ENCODE results near the gene S1PR5. TPM values are rescaled to one million over a fixed set of nuclear protein-coding genes. Genes with fewer than 3 reads are reported as not detected.
A peak's percentile ranks its signal among the peaks of the same experiment; 100 is the strongest.

Gene S1PR5
- total and polyA plus RNA-seq, 10 of the 15 experiments (the other 5 are each of a cell fraction or from before 2014, with no cell fraction given): 0.04 TPM; not detected in 9

DNA sequence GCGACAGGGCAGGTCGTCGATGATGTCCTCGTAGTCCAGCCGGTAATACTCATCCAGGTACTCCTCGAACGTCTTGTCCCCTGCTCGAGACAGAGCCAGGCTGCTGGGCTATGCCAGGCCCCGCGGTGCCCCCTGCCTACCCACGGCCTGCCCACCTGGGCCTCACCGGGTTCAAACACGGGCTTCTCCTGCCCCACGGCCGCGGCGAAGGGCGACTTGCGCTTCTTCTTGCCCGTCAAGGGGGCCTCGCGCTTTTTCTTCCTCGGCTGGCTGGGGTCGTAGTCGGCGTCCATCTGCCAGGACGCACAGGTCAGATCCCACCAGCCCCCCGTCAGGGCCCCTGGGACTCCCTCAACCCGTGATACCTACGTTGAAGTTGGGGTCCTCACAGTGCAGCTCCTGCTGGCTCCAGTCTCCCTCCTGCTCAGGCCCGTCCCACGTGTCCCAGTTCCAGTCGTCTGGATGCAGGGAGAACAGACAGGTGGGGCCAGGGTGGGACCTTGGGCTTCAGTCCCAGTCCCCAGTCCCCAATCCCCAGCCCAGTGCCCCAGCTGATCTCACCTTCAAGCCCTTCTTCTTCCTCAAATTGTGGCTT, 40.5 kb upstream of the S1PR5 start:
- no peaks in the 10 kb centered on the region for H3K9me3 ChIP-seq (replicated peaks; ENCODE audit: control insufficient read depth, insufficient read depth, low read length)
- H3K4me3 ChIP-seq: no peak overlapping the region
- no peaks in the 10 kb centered on the region; the same call in 1 of the 2 replicates for H3K79me2 ChIP-seq (ENCODE audit: control insufficient read depth, insufficient read depth, low read length)
- intact Hi-C loops (cut with micrococcal nuclease; ENCODE audit: unreplicated experiment): no loop called here
- TF ChIP-seq KLF5 (IDR thresholded peaks at IDR 0.05; ENCODE audit: partially characterized antibody) (no peak), ZNF384 (IDR thresholded peaks at IDR 0.05; ENCODE audit: borderline replicate concordance, low read depth, low read length) (no peak), CBFB (IDR thresholded peaks at IDR 0.05; ENCODE audit: low read depth) (no peak), KDM1A (IDR thresholded peaks at IDR 0.05; ENCODE audit: borderline replicate concordance) (no peak), POLR2A (IDR thresholded peaks at IDR 0.05; ENCODE audit: low read depth, low read length) (0 out of 2 replicates have a peak, but pooled peaks have one; percentile 51)
- TF ChIP-seq, protein P1, sequence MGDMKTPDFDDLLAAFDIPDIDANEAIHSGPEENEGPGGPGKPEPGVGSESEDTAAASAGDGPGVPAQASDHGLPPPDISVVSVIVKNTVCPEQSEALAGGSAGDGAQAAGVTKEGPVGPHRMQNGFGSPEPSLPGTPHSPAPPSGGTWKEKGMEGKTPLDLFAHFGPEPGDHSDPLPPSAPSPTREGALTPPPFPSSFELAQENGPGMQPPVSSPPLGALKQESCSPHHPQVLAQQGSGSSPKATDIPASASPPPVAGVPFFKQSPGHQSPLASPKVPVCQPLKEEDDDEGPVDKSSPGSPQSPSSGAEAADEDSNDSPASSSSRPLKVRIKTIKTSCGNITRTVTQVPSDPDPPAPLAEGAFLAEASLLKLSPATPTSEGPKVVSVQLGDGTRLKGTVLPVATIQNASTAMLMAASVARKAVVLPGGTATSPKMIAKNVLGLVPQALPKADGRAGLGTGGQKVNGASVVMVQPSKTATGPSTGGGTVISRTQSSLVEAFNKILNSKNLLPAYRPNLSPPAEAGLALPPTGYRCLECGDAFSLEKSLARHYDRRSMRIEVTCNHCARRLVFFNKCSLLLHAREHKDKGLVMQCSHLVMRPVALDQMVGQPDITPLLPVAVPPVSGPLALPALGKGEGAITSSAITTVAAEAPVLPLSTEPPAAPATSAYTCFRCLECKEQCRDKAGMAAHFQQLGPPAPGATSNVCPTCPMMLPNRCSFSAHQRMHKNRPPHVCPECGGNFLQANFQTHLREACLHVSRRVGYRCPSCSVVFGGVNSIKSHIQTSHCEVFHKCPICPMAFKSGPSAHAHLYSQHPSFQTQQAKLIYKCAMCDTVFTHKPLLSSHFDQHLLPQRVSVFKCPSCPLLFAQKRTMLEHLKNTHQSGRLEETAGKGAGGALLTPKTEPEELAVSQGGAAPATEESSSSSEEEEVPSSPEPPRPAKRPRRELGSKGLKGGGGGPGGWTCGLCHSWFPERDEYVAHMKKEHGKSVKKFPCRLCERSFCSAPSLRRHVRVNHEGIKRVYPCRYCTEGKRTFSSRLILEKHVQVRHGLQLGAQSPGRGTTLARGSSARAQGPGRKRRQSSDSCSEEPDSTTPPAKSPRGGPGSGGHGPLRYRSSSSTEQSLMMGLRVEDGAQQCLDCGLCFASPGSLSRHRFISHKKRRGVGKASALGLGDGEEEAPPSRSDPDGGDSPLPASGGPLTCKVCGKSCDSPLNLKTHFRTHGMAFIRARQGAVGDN (IDR thresholded peaks at IDR 0.05): no peak
- WGBS (ENCODE audit: insufficient coverage, insufficient replicate concordance, low lambda C conversion rate, missing lambda C conversion rate): 98% methylated on average over 31 of the region's 33 CpGs
- H3K9ac ChIP-seq (ENCODE audit: control insufficient read depth, insufficient read depth, low read length): no peak overlapping the region
- DNase-seq (ENCODE audit: low read depth, low spot score): no peak
- ChIA-PET POLR2A (interaction anchor here (0.7 kb wide), 1 partner anchor 286 kb away, joined by 3 read pairs; no protein-coding TSS in a partner anchor), RAD21 (ENCODE audit: unreplicated experiment) (no interaction called here), CTCF (no interaction called here), SMC1A (ENCODE audit: uncharacterized antibody, unreplicated experiment) (no interaction called here)
- H4K20me1 ChIP-seq (ENCODE audit: control insufficient read depth, insufficient read depth): no peaks in the 10 kb centered on the region
- H3K4me1 ChIP-seq (ENCODE audit: control insufficient read depth, insufficient read depth, low read length): peaks cover 29% of the 10 kb centered on the region
- no peak for ATAC-seq
- H3K4me2 ChIP-seq (ENCODE audit: control insufficient read depth, insufficient read depth): no peak overlapping the region
- in situ Hi-C loops (cut with MboI): no loop called here
- no peaks in the 10 kb centered on the region for H3K27me3 ChIP-seq (replicated peaks in 1 of 2; ENCODE audit: control insufficient read depth in 2 of 2, insufficient read depth in 2 of 2, low read length in 1 of 2)
- no peak overlapping the region for H2AFZ ChIP-seq (ENCODE audit: control insufficient read depth, low read depth, low read length)
- no peak for FAIRE-seq
- peaks cover 22% of the 10 kb centered on the region in 2 experiments for H3K36me3 ChIP-seq (ENCODE audit: control insufficient read depth in 2 of 2, insufficient read depth in 2 of 2, low read length in 1 of 2)
- no TSS peak for BruUV-seq (replicated peaks)
- H3K27ac ChIP-seq (ENCODE audit: control insufficient read depth, insufficient read depth): no peak overlapping the region

Measured in GM12878 (cell line).